Activated CD8-positive, alpha-beta memory T cell treated with anti-CD3 and anti-CD28 coated beads, Interleukin-2, amount 50 U/mL, for 24 hours (primary cell): ENCODE data around the gene NBPF1.

ENCODE experiments used
- DNase-seq: peaks from one replicate; pipeline ENCODE4 v3.0.0-alpha.2; 2020; ENCODE audit errors: extremely low read depth

The NBPF1 gene

GRCh38 chr1:16512624-16513411 is 100.5 kb downstream of the NBPF1 start:
- peak; percentile 12 for DNase-seq
